HepG2 (cell line): ENCODE measurements around the gene CMTM3. TPM values are rescaled to one million over a fixed set of nuclear protein-coding genes. Genes with fewer than 3 reads are reported as not detected.

ENCODE experiments used
- ADNP ChIP-seq: sonication (generic); formaldehyde crosslinking; IDR thresholded peaks from 2 replicates; pipeline ENCODE4 v1.4.0; 2020; ENCODE audit warnings: missing genetic modification reagents
- HHEX ChIP-seq: IDR thresholded peaks from 2 replicates; pipeline ENCODE4 v1.6.1; 2016; ENCODE audit warnings: control low read depth
- IKZF1 ChIP-seq: fragments of 450-650 bp; IDR thresholded peaks from 2 replicates; pipeline ENCODE4 v1.7.1; 2016
- MTA3 ChIP-seq: sonication (generic); formaldehyde crosslinking; IDR thresholded peaks from 2 replicates; pipeline ENCODE4 v1.4.0; 2020; ENCODE audit warnings: missing genetic modification reagents
- NCOA1 ChIP-seq: sonication (generic); formaldehyde crosslinking; IDR thresholded peaks from 2 replicates; pipeline ENCODE4 v1.9.0; 2021; ENCODE audit warnings: missing genetic modification reagents
- TMF1 ChIP-seq: sonication (generic); formaldehyde crosslinking; IDR thresholded peaks from 2 replicates; pipeline ENCODE4 v1.8.1; 2022; ENCODE audit warnings: low read depth, missing genetic modification reagents
- TRIM22 ChIP-seq: fragments of 450-650 bp; IDR thresholded peaks from 2 replicates; pipeline ENCODE4 v1.6.1; 2017
- ZBTB2 ChIP-seq: sonication (generic); formaldehyde crosslinking; IDR thresholded peaks from 2 replicates; pipeline ENCODE4 v1.8.0; 2022; ENCODE audit warnings: low read depth, missing genetic modification reagents
- ZBTB25 ChIP-seq: IDR thresholded peaks from 2 replicates; pipeline ENCODE4 v1.6.1; 2018; ENCODE audit warnings: missing genetic modification reagents
- ZBTB39 ChIP-seq: sonication (generic); formaldehyde crosslinking; IDR thresholded peaks from 2 replicates; pipeline ENCODE4 v1.5.0; 2020; ENCODE audit warnings: missing genetic modification reagents
- ZNF343 ChIP-seq: sonication (generic); formaldehyde crosslinking; IDR thresholded peaks from 2 replicates; pipeline ENCODE4 v1.4.0; 2020; ENCODE audit warnings: mild to moderate bottlenecking, missing genetic modification reagents
- ZNF567 ChIP-seq: sonication (generic); formaldehyde crosslinking; IDR thresholded peaks from 2 replicates; pipeline ENCODE4 v1.8.1; 2023; ENCODE audit warnings: mild to moderate bottlenecking, missing genetic modification reagents, borderline replicate concordance
- ZNF646 ChIP-seq: sonication (generic); formaldehyde crosslinking; IDR thresholded peaks from 2 replicates; pipeline ENCODE4 v1.9.0; 2021; ENCODE audit warnings: mild to moderate bottlenecking, missing genetic modification reagents
- ZNF800 ChIP-seq: sonication (generic); formaldehyde crosslinking; IDR thresholded peaks from 2 replicates; pipeline ENCODE4 v1.4.0; 2020; ENCODE audit warnings: missing genetic modification reagents
- polyA plus RNA-seq, 8 experiments: library from polyadenylated mRNA; depleted of rRNA in 3 of 8; stranded (reverse) in 7 of 8; unstranded in 1 of 8; fragments of >200 nt; fragmentation: Illumina TruSeq in 4 of 8; extraction: Trizol in 4 of 8; gene quantifications; 2 replicates each; pipeline versions ENCODE4 v1.2.1 to v1.2.3, GENCODE V29; 2011 to 2016; ENCODE audit warnings: low read depth in 4 of 8, missing spikeins in 1 of 8, mixed read lengths in 1 of 8; ENCODE audit not compliant: insufficient read depth in 1 of 8
- total RNA-seq, 5 experiments: library from RNA; depleted of rRNA; stranded (reverse); fragments of >200 nt; fragmentation: Illumina TruSeq; extraction: Trizol; gene quantifications; 2 replicates each; pipeline ENCODE4 v1.2.3, GENCODE V29; 2016; ENCODE audit warnings: low read depth in 1 of 5

Gene CMTM3
- total and polyA plus RNA-seq, 2 of the 13 experiments (the other 11 are each of a cell fraction or from before 2014, with no cell fraction given), result 29.2 to 48.7 TPM

GRCh38 chr16:66603537-66604375 lies 748 bp upstream of the CMTM3 start (continued):
- TF ChIP-seq ZNF646 (CRISPR knock-in tag), result peak; percentile 97
- no peak for TF ChIP-seq MTA3 (CRISPR knock-in tag)
- TF ChIP-seq ZNF800 (CRISPR knock-in tag), result peak; percentile 81
- TF ChIP-seq ZBTB39 (CRISPR knock-in tag), result no peak
- no peak for TF ChIP-seq ZNF567
- no peak for TF ChIP-seq ZNF343
- no peak for TF ChIP-seq NCOA1 (CRISPR knock-in tag)
- TF ChIP-seq IKZF1, result no peak
- TF ChIP-seq ADNP, result 0 out of 2 replicates have a peak, but pooled peaks have one; percentile 32
- no peak for TF ChIP-seq ZBTB2 (CRISPR knock-in tag)
- no peak for TF ChIP-seq TMF1
- no peak for TF ChIP-seq TRIM22
- no peak for TF ChIP-seq HHEX (CRISPR knock-in tag)
- TF ChIP-seq ZBTB25 (CRISPR knock-in tag), result no peak
